ENCODE results near the gene YWHAQ. TPM values are rescaled to one million over a fixed set of nuclear protein-coding genes. Genes with fewer than 3 reads are reported as not detected.

The YWHAQ gene
- total and polyA plus RNA-seq, 4 donors: 68.8 to 145 (median 88.0) TPM

- peaks cover 4 to 25% (median 15%) of the 10 kb centered on the region in 4 donors for H3K4me1 ChIP-seq (ENCODE audit: control insufficient read depth in 4 of 4, insufficient read depth in 4 of 4, low read length in 3 of 4)
- WGBS: under 1% methylated on average over 32 of the region's 32 CpGs
Observed at GRCh38 chr2:9556121-9556743, 74.6 kb downstream of the YWHAQ start.

GRCh38 chr2:9555297-9556120 lies 75.3 kb downstream of the YWHAQ start, which contains the start of gene ADAM17:
TSS of gene ADAM17 (minus strand) at chr2:9555830. CDS start at chr2:9555605, 225 bp downstream.
- Histone ChIP-seq H3K36me3 (ENCODE audit: control insufficient read depth in 4 of 4, insufficient read depth in 3 of 4, low read depth in 1 of 4, low read length in 3 of 4) (peaks cover 0 to 2% (median 0%) of the 10 kb centered on the region in 4 donors), H3K27ac (ENCODE audit: low read depth in 1 of 2, low read length in 2 of 2) (peak within 1 kb of the TSS; percentile 97), H3K9ac (ENCODE audit: low read depth in 1 of 2, low read length in 2 of 2) (peak within 1 kb of the TSS; percentile 81 to 92), H3K9me3 (ENCODE audit: control insufficient read depth in 4 of 4, low read length in 3 of 4) (no peaks in the 10 kb centered on the region), H3K4me3 (ENCODE audit: low read depth in 1 of 3, low read length in 3 of 3) (peak within 1 kb of the TSS; percentile 67 to 98 (median 96)), H3K27me3 (ENCODE audit: control insufficient read depth in 4 of 4, insufficient read depth in 4 of 4, low read length in 3 of 4) (no peaks in the 10 kb centered on the region), H3K4me1 (ENCODE audit: control insufficient read depth in 4 of 4, insufficient read depth in 4 of 4, low read length in 3 of 4) (peaks cover 4 to 25% (median 15%) of the 10 kb centered on the region in 4 donors)
- TF ChIP-seq HNF4A (conservative IDR thresholded peaks at IDR 0.05) (peak; percentile 49 to 63), EGR1 (IDR thresholded peaks at IDR 0.05; ENCODE audit: low read depth in 2 of 2) (peak; percentile 65 to 67), YY1 (IDR thresholded peaks at IDR 0.05) (peak; percentile 37), JUND (IDR thresholded peaks at IDR 0.05) (no peak), CTCF (IDR thresholded peaks at IDR 0.05; ENCODE audit: low read depth, low read length, missing input control) (peak; percentile 42), MAX (IDR thresholded peaks at IDR 0.05) (peak; percentile 39), FOXA2 (IDR thresholded peaks at IDR 0.05) (no peak), RAD21 (IDR thresholded peaks at IDR 0.05) (peak; percentile 35 to 40), FOXA1 (IDR thresholded peaks at IDR 0.05) (no peak), RXRA (IDR thresholded peaks at IDR 0.05) (peak; percentile 83 to 90), TAF1 (conservative IDR thresholded peaks at IDR 0.05) (peak; percentile 58), REST (IDR thresholded peaks at IDR 0.05) (peak; percentile 82), ATF3 (IDR thresholded peaks at IDR 0.05) (no peak), GABPA (IDR thresholded peaks at IDR 0.05 in 1 of 2, conservative IDR thresholded peaks at IDR 0.05 in 1 of 2) (peak; percentile 85 to 92), HNF4G (IDR thresholded peaks at IDR 0.05) (no peak), SP1 (IDR thresholded peaks at IDR 0.05) (peak; percentile 72), ZBTB33 (IDR thresholded peaks at IDR 0.05) (peak; percentile 32), NR2F2 (IDR thresholded peaks at IDR 0.05) (peak; percentile 17)
- peak; percentile 93 for DNase-seq (ENCODE audit: low spot score)
- under 1% methylated on average over 73 of the region's 73 CpGs for WGBS

More at GRCh38 chr2:9556121-9556743, 74.6 kb downstream of the YWHAQ start:
- Histone ChIP-seq H3K4me3 (ENCODE audit: low read depth in 1 of 3, low read length in 3 of 3) (peak overlapping the region; percentile 67 to 89 (median 77)), H3K9ac (ENCODE audit: low read depth in 1 of 2, low read length in 2 of 2) (peak overlapping the region; percentile 81 to 89), H3K9me3 (ENCODE audit: control insufficient read depth in 4 of 4, low read length in 3 of 4) (no peaks in the 10 kb centered on the region), H3K36me3 (ENCODE audit: control insufficient read depth in 4 of 4, insufficient read depth in 3 of 4, low read depth in 1 of 4, low read length in 3 of 4) (peaks cover 0 to 3% (median 0%) of the 10 kb centered on the region in 4 donors), H3K27me3 (ENCODE audit: control insufficient read depth in 4 of 4, insufficient read depth in 4 of 4, low read length in 3 of 4) (no peaks in the 10 kb centered on the region), H3K27ac (ENCODE audit: low read depth in 1 of 2, low read length in 2 of 2) (peak overlapping the region; percentile 97)
- DNase-seq (ENCODE audit: low spot score): no peak
- TF ChIP-seq FOXA2 (IDR thresholded peaks at IDR 0.05) (no peak), TAF1 (conservative IDR thresholded peaks at IDR 0.05) (peak; percentile 19)

Data from liver (tissue), 9 donors.